ENCODE measurements around the gene DOC2B. TPM values are rescaled to one million over a fixed set of nuclear protein-coding genes. Genes with fewer than 3 reads are reported as not detected.

DOC2B gene
- total and polyA plus RNA-seq, 2 of the 8 experiments (the other 6 are each of a cell fraction or from before 2014, with no cell fraction given) = 1.3 to 3.3 TPM

DNA sequence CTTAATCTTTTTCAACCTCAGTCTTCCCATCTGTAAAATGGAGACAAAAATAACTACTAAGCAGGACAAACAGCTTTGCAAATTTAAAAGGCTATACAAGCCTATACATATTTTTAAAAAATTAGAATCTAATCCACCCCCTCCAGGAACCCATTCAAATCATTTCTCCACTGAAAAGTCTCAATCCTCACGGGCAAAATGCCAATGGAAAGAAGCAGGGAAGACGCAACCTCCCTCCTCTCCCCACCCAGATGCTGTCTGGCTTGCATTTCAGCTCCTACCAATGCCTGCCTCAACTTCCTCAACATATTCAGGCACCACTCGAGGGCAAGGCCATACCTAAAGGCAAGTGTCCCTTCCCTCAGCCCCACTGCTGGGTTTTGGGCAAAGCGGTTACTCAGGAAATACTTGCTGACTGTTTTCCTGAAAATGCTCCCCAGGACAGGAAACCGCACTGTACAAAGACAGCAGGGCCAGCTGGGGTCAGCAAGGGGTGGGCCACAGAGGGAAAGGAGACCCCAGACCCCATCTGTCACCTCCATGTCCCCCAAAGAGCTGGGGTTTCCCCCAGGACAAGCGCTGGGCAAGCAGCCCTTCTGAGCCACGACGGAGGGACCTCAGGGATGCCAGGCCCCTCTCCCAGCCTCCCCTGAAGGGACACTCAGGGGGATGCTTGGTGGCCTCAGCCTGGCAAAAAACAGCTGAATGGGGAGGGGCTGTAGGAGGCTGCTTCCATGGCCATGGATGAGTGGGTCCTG is 47.7 kb upstream of the DOC2B start:
- Histone ChIP-seq H3K79me2 (ENCODE audit: control insufficient read depth in 1 of 2, insufficient read depth in 2 of 2, low read length in 2 of 2) (no peaks in the 10 kb centered on the region), H2BK120ac (replicated peaks; ENCODE audit: low read depth, low read length) (no peak overlapping the region), H3K79me1 (ENCODE audit: low read depth, low read length) (no peaks in the 10 kb centered on the region), H2BK12ac (ENCODE audit: low read depth, low read length) (no peak overlapping the region), H3K56ac (replicated peaks; ENCODE audit: insufficient read length, low read depth, low read length) (no peak overlapping the region), H2BK5ac (ENCODE audit: low read depth, low read length) (no peak overlapping the region), H3K9ac (replicated peaks in 1 of 4; ENCODE audit: extremely low read depth in 1 of 4, low read depth in 3 of 4, low read length in 3 of 4) (no peak overlapping the region), H4K5ac (ENCODE audit: insufficient read length, low read depth, low read length) (no peak overlapping the region), H3K4me1 (replicated peaks in 1 of 4; ENCODE audit: control insufficient read depth in 3 of 4, insufficient read depth in 4 of 4, low read length in 3 of 4) (peaks cover 0 to 17% (median 1%) of the 10 kb centered on the region in 4 experiments; a peak in 3 of 7 replicates), H2AK5ac (ENCODE audit: low read depth, low read length) (no peak overlapping the region), H2BK15ac (ENCODE audit: low read length) (no peak overlapping the region), H3K18ac (ENCODE audit: extremely low read depth, low read length) (no peak overlapping the region), H2AFZ (ENCODE audit: low read length) (no peak overlapping the region), H3K9me3 (ENCODE audit: insufficient read depth in 2 of 2, low read depth in 1 of 2, low read length in 1 of 2) (no peaks in the 10 kb centered on the region), H2BK20ac (ENCODE audit: low read length) (no peak overlapping the region), H4K20me1 (replicated peaks in 1 of 2; ENCODE audit: control insufficient read depth in 1 of 2, insufficient read depth in 2 of 2, low read length in 2 of 2) (no peaks in the 10 kb centered on the region), H3K4ac (replicated peaks; ENCODE audit: insufficient read length, low read depth, low read length) (no peak overlapping the region), H3K14ac (ENCODE audit: insufficient read length) (no peak overlapping the region), H3K23ac (ENCODE audit: insufficient read length) (no peak overlapping the region), H3K36me3 (ENCODE audit: control insufficient read depth in 2 of 4, insufficient read depth in 4 of 4, low read length in 3 of 4) (no peaks in the 10 kb centered on the region), H3K27ac (ENCODE audit: low read depth, low read length) (no peak overlapping the region), H3K27me3 (replicated peaks in 1 of 4; ENCODE audit: control insufficient read depth in 3 of 4, extremely low read depth in 1 of 4, insufficient read depth in 3 of 4, low read length in 3 of 4) (no peaks in the 10 kb centered on the region), H3K4me2 (ENCODE audit: insufficient read depth in 1 of 2, low read depth in 2 of 2, low read length in 2 of 2) (no peak overlapping the region), H3K4me3 (ENCODE audit: extremely low read depth in 1 of 4, insufficient read depth in 2 of 4, low read depth in 3 of 4, low read length in 4 of 4) (no peak overlapping the region), H3K23me2 (ENCODE audit: low read depth, low read length) (no peaks in the 10 kb centered on the region), H4K8ac (ENCODE audit: extremely low read depth, insufficient read depth, low read length) (no peak overlapping the region; the same call in 1 of the 2 replicates), H4K91ac (replicated peaks; ENCODE audit: insufficient read length, low read length) (no peak overlapping the region)
- no peak for DNase-seq (ENCODE audit: low read depth in 1 of 2, low spot score in 2 of 2)
- WGBS, 2 experiments (ENCODE audit: extremely low coverage in 1 of 2, insufficient coverage in 1 of 2, insufficient read length in 1 of 2, insufficient replicate concordance in 2 of 2, low coverage in 1 of 2, low lambda C conversion rate in 2 of 2, missing lambda C conversion rate in 1 of 2) = 74% methylated on average over 8 of the region's 8 CpGs; no CpG with 5 or more reads in 1 of the 2 experiments
- ChIA-PET POLR2A (ENCODE audit: partially characterized antibody) (no interaction called here), CTCF (ENCODE audit: partially characterized antibody) (interaction anchor here (0.6 to 2.9 kb wide), 4 partner anchors 29 to 79 kb away, joined by 3 to 7 read pairs (median 6); no protein-coding TSS in a partner anchor)
- FAIRE-seq = no peak
- TF ChIP-seq SP1 (IDR thresholded peaks at IDR 0.05; ENCODE audit: low read depth, low read length) = no peak
- no peak for TF ChIP-seq SIRT6 (IDR thresholded peaks at IDR 0.05; ENCODE audit: low read length)
- no peak for TF ChIP-seq SIX5 (IDR thresholded peaks at IDR 0.05; ENCODE audit: low read depth, low read length)

Measured in H1 (cell line).